ENCODE results near the gene GDPD4.

- TF ChIP-seq CTCF (IDR thresholded peaks at IDR 0.05 in 8 of 11, conservative IDR thresholded peaks at IDR 0.05 in 3 of 11) (peak; percentile 59 to 91 (median 87)), POLR2A (IDR thresholded peaks at IDR 0.05) (no peak), POLR2AphosphoS5 (IDR thresholded peaks at IDR 0.05) (no peak)
These were observed 113.5 kb downstream of the GDPD4 start for GRCh38 chr11:77187776-77188632.

All from spleen (tissue), 7 donors.